HepG2 (cell line): Measurements from ENCODE around the gene PLEKHO1. TPM values are rescaled to one million over a fixed set of nuclear protein-coding genes. Genes with fewer than 3 reads are reported as not detected.

Experiments
- ATAC-seq: fragments of 200-7000 bp; cut with Tn5 transposase; 3 replicates; pipeline ENCODE4 v1.9.1; 2020; ENCODE audit warnings: mild to moderate bottlenecking, moderate library complexity
- BruUV-seq: library from RNA; stranded (reverse); fragments of 400-500 nt; replicated peaks from 2 replicates; lab custom pipeline; 2021; lab: Mats Ljungman, UMichigan
- CTCF ChIA-PET: fragments of 300-600 bp; formaldehyde crosslinking; extraction: SDS; loops from one replicate; lab custom pipeline; 2021; ENCODE audit warnings: low total read pairs, inconsistent platforms, low intra/inter-chr PET ratio; lab: Yijun Ruan, JAX
- POLR2A ChIA-PET: fragments of 350-600 bp; sonication (Branson Sonifier 250); formaldehyde crosslinking; loops from one replicate; lab custom pipeline; 2020; ENCODE audit warnings: antibody characterized with exemption, inconsistent platforms; lab: Yijun Ruan, JAX
- DNase-seq: peaks from one replicate; pipeline ENCODE4 v3.0.0-alpha.2; 2015; ENCODE audit warnings: low spot score
- FAIRE-seq: peaks from 3 replicates; lab custom pipeline; 2011; peaks lifted over from hg19 to GRCh38; lab: Jason Lieb, UNC
- H2AFZ ChIP-seq: one replicate; pipeline ENCODE4 v1.6.1; 2011; ENCODE audit warnings: low read length, inconsistent platforms
- H3K27ac ChIP-seq: fragments of 300-600 bp; 3 replicates; pipeline ENCODE4 v1.8.0; 2011; ENCODE audit warnings: mixed run types, mild to moderate bottlenecking, mixed read lengths, low read length, inconsistent platforms; ENCODE audit not compliant: insufficient read depth; ENCODE audit errors: extremely low read length
- H3K27me3 ChIP-seq, 2 experiments: fragments of 200-600 bp in 1 of 2; 2 replicates in 1 of 2; 3 replicates in 1 of 2; pipeline versions ENCODE4 v1.6.0 to v1.8.0; 2011; ENCODE audit warnings: low read length in 2 of 2, mild to moderate bottlenecking in 2 of 2, moderate library complexity in 2 of 2, inconsistent platforms in 1 of 2; ENCODE audit not compliant: insufficient read depth in 2 of 2, control insufficient read depth in 1 of 2
- H3K36me3 ChIP-seq, 2 experiments: fragments of 200-600 bp in 1 of 2; replicated peaks in 1 of 2; 2 replicates in 1 of 2; 3 replicates in 1 of 2; pipeline versions ENCODE4 v1.5.1 to v1.8.0; 2011; ENCODE audit warnings: low read length in 2 of 2, inconsistent platforms in 1 of 2; ENCODE audit not compliant: insufficient read depth in 2 of 2, control insufficient read depth in 1 of 2
- H3K4me1 ChIP-seq: 2 replicates; pipeline ENCODE4 v1.5.1; 2012; ENCODE audit warnings: low read length, inconsistent platforms; ENCODE audit not compliant: insufficient read depth
- H3K4me2 ChIP-seq: 2 replicates; pipeline ENCODE4 v1.6.0; 2011; ENCODE audit warnings: low read depth, low read length, inconsistent platforms
- H3K4me3 ChIP-seq, 3 experiments: fragments of 200-600 bp in 1 of 3; sonication (generic), shearing (Covaris generic) in 1 of 3; replicated peaks in 1 of 3; 2 replicates each; pipeline ENCODE4 v1.5.1; 2011 to 2016; ENCODE audit warnings: low read length in 3 of 3, inconsistent platforms in 2 of 3, low read depth in 2 of 3, mild to moderate bottlenecking in 2 of 3, control low read depth in 1 of 3, mixed read lengths in 1 of 3; ENCODE audit not compliant: insufficient read depth in 1 of 3
- H3K79me2 ChIP-seq: one replicate; pipeline ENCODE4 v1.6.1; 2011; ENCODE audit warnings: low read length, inconsistent platforms; ENCODE audit not compliant: insufficient read depth
- H3K9ac ChIP-seq: 2 replicates; pipeline ENCODE4 v1.6.0; 2011; ENCODE audit warnings: mild to moderate bottlenecking, low read depth, low read length, inconsistent platforms; ENCODE audit not compliant: insufficient read depth
- H3K9me3 ChIP-seq: 2 replicates; pipeline ENCODE4 v1.5.1; 2012; ENCODE audit warnings: mild to moderate bottlenecking, low read length
- H4K20me1 ChIP-seq: 2 replicates; pipeline ENCODE4 v1.6.0; 2011; ENCODE audit warnings: inconsistent platforms, mild to moderate bottlenecking, low read length, moderate library complexity; ENCODE audit not compliant: insufficient read depth
- KDM5B ChIP-seq: sonication (generic); formaldehyde crosslinking; IDR thresholded peaks from 2 replicates; pipeline ENCODE4 v1.4.0; 2020; ENCODE audit warnings: missing genetic modification reagents, mild to moderate bottlenecking, borderline replicate concordance
- NFYB ChIP-seq: sonication (generic); formaldehyde crosslinking; IDR thresholded peaks from 2 replicates; pipeline ENCODE4 v1.4.0; 2020; ENCODE audit warnings: missing genetic modification reagents
- ZBTB39 ChIP-seq: sonication (generic); formaldehyde crosslinking; IDR thresholded peaks from 2 replicates; pipeline ENCODE4 v1.5.0; 2020; ENCODE audit warnings: missing genetic modification reagents
- WGBS: methylation state at CpG from one replicate; pipeline ENCODE4 v1.1.6; 2017; ENCODE audit warnings: low lambda C conversion rate; 5-methylcytosine and 5-hydroxymethylcytosine counted together
- in situ Hi-C: cut with HindIII; loops from 2 replicates; pipeline ENCODE4 v1.10.0; 2017; ENCODE audit warnings: low pct_unique_long_range_greater_than_20kb; ENCODE audit not compliant: extremely low pct_ligation_motif_present
- intact Hi-C: fragments of 100-400 bp; cut with micrococcal nuclease; formaldehyde crosslinking; loops from one replicate; pipeline ENCODE4 v1.10.0; 2022; ENCODE audit not compliant: unreplicated experiment
- polyA plus RNA-seq, 8 experiments: library from polyadenylated mRNA; depleted of rRNA in 3 of 8; stranded (reverse) in 7 of 8; unstranded in 1 of 8; fragments of >200 nt; fragmentation: Illumina TruSeq in 4 of 8; extraction: Trizol in 4 of 8; gene quantifications; 2 replicates each; pipeline versions ENCODE4 v1.2.1 to v1.2.3, GENCODE V29; 2011 to 2016; ENCODE audit warnings: low read depth in 4 of 8, missing spikeins in 1 of 8, mixed read lengths in 1 of 8; ENCODE audit not compliant: insufficient read depth in 1 of 8
- total RNA-seq, 5 experiments: library from RNA; depleted of rRNA; stranded (reverse); fragments of >200 nt; fragmentation: Illumina TruSeq; extraction: Trizol; gene quantifications; 2 replicates each; pipeline ENCODE4 v1.2.3, GENCODE V29; 2016; ENCODE audit warnings: low read depth in 1 of 5

The PLEKHO1 gene
- total and polyA plus RNA-seq, 2 of the 13 experiments (the other 11 are each of a cell fraction or from before 2014, with no cell fraction given), result 9.8 to 10.1 TPM

DNA sequence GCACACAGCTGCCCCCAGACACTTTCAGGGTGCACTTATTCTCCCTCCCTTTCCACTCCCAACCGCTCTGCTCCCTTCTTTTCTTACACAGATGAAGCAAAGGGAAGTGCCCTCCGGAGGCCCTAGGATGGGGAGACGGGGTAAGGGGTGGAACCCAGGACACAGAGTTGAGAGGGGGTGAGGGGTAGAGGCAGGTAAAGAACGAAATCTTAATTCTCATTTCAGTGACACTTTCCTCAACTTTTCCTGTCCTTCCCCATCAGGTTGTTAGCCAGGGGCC lies 12.8 kb downstream of the PLEKHO1 start:
- ChIA-PET POLR2A (interaction anchor here (1.0 to 1.5 kb wide), 3 partner anchors 13 to 275 kb away, joined by 3 to 4 read pairs (median 4); partner anchors contain the start of gene PLEKHO1), CTCF (no interaction called here)
- peaks cover 0 to 3% of the 10 kb centered on the region in 2 experiments; a peak in 1 of 5 replicates for H3K36me3 ChIP-seq
- H3K27ac ChIP-seq, result no peak overlapping the region
- peaks cover 37% of the 10 kb centered on the region for H3K4me1 ChIP-seq
- no peaks in the 10 kb centered on the region for H3K9me3 ChIP-seq
- peak overlapping the region; percentile 93 for H3K4me2 ChIP-seq
- BruUV-seq, result no TSS peak
- WGBS, result 66% methylated on average over 4 of the region's 4 CpGs
- H2AFZ ChIP-seq, result no peak overlapping the region
- H3K9ac ChIP-seq, result peak overlapping the region; percentile 80; the same call in 1 of the 2 replicates
- H3K79me2 ChIP-seq, result no peaks in the 10 kb centered on the region
- no peaks in the 10 kb centered on the region for H4K20me1 ChIP-seq
- TF ChIP-seq ZBTB39 (0 out of 2 replicates have a peak, but pooled peaks have one; percentile 0), KDM5B (CRISPR knock-in tag) (no peak), NFYB (CRISPR knock-in tag) (0 out of 2 replicates have a peak, but pooled peaks have one; percentile 6)
- DNase-seq (no peak), FAIRE-seq (no peak), ATAC-seq (no peak)
- in situ Hi-C loops, result no loop called here
- H3K27me3 ChIP-seq, result peaks cover 1 to 13% of the 10 kb centered on the region in 2 experiments; a peak in 2 of 5 replicates
- intact Hi-C loops, result loop anchor here (5.0 to 10.0 kb wide), 2 partner anchors 95 to 198 kb away; partner anchors contain the start of gene VPS45
- peak overlapping the region; percentile 47 to 66 (median 59) for H3K4me3 ChIP-seq
